GM10248 (cell line): ENCODE measurements around the gene MRPL3.

Experiments used
- CTCF ChIA-PET: fragments of 300-600 bp; sonication (Branson Sonifier 250); formaldehyde crosslinking; extraction: SDS; loops from one replicate; lab custom pipeline; 2021; ENCODE audit warnings: antibody characterized with exemption; lab: Yijun Ruan, JAX
- POLR2A ChIA-PET: fragments of 350-650 bp; sonication (Branson Sonifier 250); formaldehyde crosslinking; extraction: SDS; loops from one replicate; lab custom pipeline; 2020; ENCODE audit warnings: antibody characterized with exemption; lab: Yijun Ruan, JAX
- DNase-seq: peaks from one replicate; pipeline ENCODE4 v3.0.0; 2012; ENCODE audit errors: extremely low spot score
- CTCF ChIP-seq: IDR thresholded peaks from 2 replicates; pipeline ENCODE4 v1.5.1; 2012; ENCODE audit warnings: mild to moderate bottlenecking, low read depth; ENCODE audit errors: extremely low read depth, missing control alignments, control extremely low read depth

Gene MRPL3

GRCh38 chr3:131518680-131519079 lies 15.9 kb upstream of the MRPL3 start:
- ChIA-PET POLR2A (no interaction called here), CTCF (interaction anchor here (1.3 kb wide), 1 partner anchor 11 kb away, joined by 3 read pairs; no protein-coding TSS in a partner anchor)
- DNase-seq: no peak
- TF ChIP-seq CTCF: no peak

GRCh38 chr3:131505421-131505820 lies 2.6 kb upstream of the MRPL3 start:
- ChIA-PET POLR2A (no interaction called here), CTCF (interaction anchor here (1.0 kb wide), 1 partner anchor 38 kb away, joined by 3 read pairs; no protein-coding TSS in a partner anchor)
- DNase-seq: no peak
- TF ChIP-seq CTCF: no peak

GRCh38 chr3:131503320-131503635 lies 507 bp upstream of the MRPL3 start:
- DNase-seq: no peak
- TF ChIP-seq CTCF: no peak
- POLR2A ChIA-PET: no interaction called here
- CTCF ChIA-PET: no interaction called here

GRCh38 chr3:131501949-131502348 lies 822 bp downstream of the MRPL3 start:
- TF ChIP-seq CTCF: no peak
- ChIA-PET POLR2A (no interaction called here), CTCF (no interaction called here)
- DNase-seq: peak; percentile 14

- ChIA-PET CTCF (interaction anchor here (2.0 kb wide), 1 partner anchor 10 kb away, joined by 4 read pairs; no protein-coding TSS in a partner anchor), POLR2A (no interaction called here)
- TF ChIP-seq CTCF: no peak
- DNase-seq: no peak
Measured at GRCh38 chr3:131494706-131495105, 8.1 kb downstream of the MRPL3 start.

GRCh38 chr3:131491775-131492174 lies 11.0 kb downstream of the MRPL3 start:
- no peak for DNase-seq
- CTCF ChIA-PET: interaction anchor here (1.0 to 1.6 kb wide), 2 partner anchors 44 to 109 kb away, joined by 3 read pairs; no protein-coding TSS in a partner anchor
- TF ChIP-seq CTCF: no peak
- POLR2A ChIA-PET: interaction anchor here (1.2 kb wide), 1 partner anchor 9 kb away, joined by 3 read pairs; no protein-coding TSS in a partner anchor
